HepG2 (cell line): Measurements from ENCODE around the gene EGLN1. TPM values are rescaled to one million over a fixed set of nuclear protein-coding genes. Genes with fewer than 3 reads are reported as not detected.

Experiments used
- ATAC-seq: fragments of 200-7000 bp; cut with Tn5 transposase; 3 replicates; pipeline ENCODE4 v1.9.1; 2020; ENCODE audit warnings: mild to moderate bottlenecking, moderate library complexity
- BruUV-seq: library from RNA; stranded (reverse); fragments of 400-500 nt; replicated peaks from 2 replicates; lab custom pipeline; 2021; lab: Mats Ljungman, UMichigan
- CTCF ChIA-PET: fragments of 300-600 bp; formaldehyde crosslinking; extraction: SDS; loops from one replicate; lab custom pipeline; 2021; ENCODE audit warnings: low total read pairs, inconsistent platforms, low intra/inter-chr PET ratio; lab: Yijun Ruan, JAX
- POLR2A ChIA-PET: fragments of 350-600 bp; sonication (Branson Sonifier 250); formaldehyde crosslinking; loops from one replicate; lab custom pipeline; 2020; ENCODE audit warnings: antibody characterized with exemption, inconsistent platforms; lab: Yijun Ruan, JAX
- DNase-seq: peaks from one replicate; pipeline ENCODE4 v3.0.0-alpha.2; 2015; ENCODE audit warnings: low spot score
- FAIRE-seq: peaks from 3 replicates; lab custom pipeline; 2011; peaks lifted over from hg19 to GRCh38; lab: Jason Lieb, UNC
- H2AFZ ChIP-seq: one replicate; pipeline ENCODE4 v1.6.1; 2011; ENCODE audit warnings: low read length, inconsistent platforms
- H3K27ac ChIP-seq: fragments of 300-600 bp; 3 replicates; pipeline ENCODE4 v1.8.0; 2011; ENCODE audit warnings: mixed run types, mild to moderate bottlenecking, mixed read lengths, low read length, inconsistent platforms; ENCODE audit not compliant: insufficient read depth; ENCODE audit errors: extremely low read length
- H3K27me3 ChIP-seq, 2 experiments: fragments of 200-600 bp in 1 of 2; 2 replicates in 1 of 2; 3 replicates in 1 of 2; pipeline versions ENCODE4 v1.6.0 to v1.8.0; 2011; ENCODE audit warnings: low read length in 2 of 2, mild to moderate bottlenecking in 2 of 2, moderate library complexity in 2 of 2, inconsistent platforms in 1 of 2; ENCODE audit not compliant: insufficient read depth in 2 of 2, control insufficient read depth in 1 of 2
- H3K36me3 ChIP-seq, 2 experiments: fragments of 200-600 bp in 1 of 2; replicated peaks in 1 of 2; 2 replicates in 1 of 2; 3 replicates in 1 of 2; pipeline versions ENCODE4 v1.5.1 to v1.8.0; 2011; ENCODE audit warnings: low read length in 2 of 2, inconsistent platforms in 1 of 2; ENCODE audit not compliant: insufficient read depth in 2 of 2, control insufficient read depth in 1 of 2
- H3K4me1 ChIP-seq: 2 replicates; pipeline ENCODE4 v1.5.1; 2012; ENCODE audit warnings: low read length, inconsistent platforms; ENCODE audit not compliant: insufficient read depth
- H3K4me2 ChIP-seq: 2 replicates; pipeline ENCODE4 v1.6.0; 2011; ENCODE audit warnings: low read depth, low read length, inconsistent platforms
- H3K4me3 ChIP-seq, 3 experiments: fragments of 200-600 bp in 1 of 3; sonication (generic), shearing (Covaris generic) in 1 of 3; replicated peaks in 1 of 3; 2 replicates each; pipeline ENCODE4 v1.5.1; 2011 to 2016; ENCODE audit warnings: low read length in 3 of 3, inconsistent platforms in 2 of 3, low read depth in 2 of 3, mild to moderate bottlenecking in 2 of 3, control low read depth in 1 of 3, mixed read lengths in 1 of 3; ENCODE audit not compliant: insufficient read depth in 1 of 3
- H3K79me2 ChIP-seq: one replicate; pipeline ENCODE4 v1.6.1; 2011; ENCODE audit warnings: low read length, inconsistent platforms; ENCODE audit not compliant: insufficient read depth
- H3K9ac ChIP-seq: 2 replicates; pipeline ENCODE4 v1.6.0; 2011; ENCODE audit warnings: mild to moderate bottlenecking, low read depth, low read length, inconsistent platforms; ENCODE audit not compliant: insufficient read depth
- H3K9me3 ChIP-seq: 2 replicates; pipeline ENCODE4 v1.5.1; 2012; ENCODE audit warnings: mild to moderate bottlenecking, low read length
- H4K20me1 ChIP-seq: 2 replicates; pipeline ENCODE4 v1.6.0; 2011; ENCODE audit warnings: inconsistent platforms, mild to moderate bottlenecking, low read length, moderate library complexity; ENCODE audit not compliant: insufficient read depth
- KDM5A ChIP-seq: fragments of 200-600 bp; sonication (generic); IDR thresholded peaks from 2 replicates; pipeline ENCODE4 v1.7.0; 2018; ENCODE audit warnings: antibody characterized with exemption, mild to moderate bottlenecking, low read length, borderline replicate concordance
- LRRFIP1 ChIP-seq: sonication (generic); formaldehyde crosslinking; conservative IDR thresholded peaks from 2 replicates; pipeline ENCODE4 v1.4.0; 2020; ENCODE audit warnings: missing genetic modification reagents
- SKI ChIP-seq: fragments of 450-650 bp; IDR thresholded peaks from one replicate; pipeline ENCODE4 v1.6.1; 2018; ENCODE audit warnings: mild to moderate bottlenecking; ENCODE audit not compliant: partially characterized antibody
- ZNF768 ChIP-seq: sonication (generic); formaldehyde crosslinking; IDR thresholded peaks from 2 replicates; pipeline ENCODE4 v1.4.0; 2020; ENCODE audit warnings: missing genetic modification reagents
- WGBS: methylation state at CpG from one replicate; pipeline ENCODE4 v1.1.6; 2017; ENCODE audit warnings: low lambda C conversion rate; 5-methylcytosine and 5-hydroxymethylcytosine counted together
- in situ Hi-C: cut with HindIII; loops from 2 replicates; pipeline ENCODE4 v1.10.0; 2017; ENCODE audit warnings: low pct_unique_long_range_greater_than_20kb; ENCODE audit not compliant: extremely low pct_ligation_motif_present
- intact Hi-C: fragments of 100-400 bp; cut with micrococcal nuclease; formaldehyde crosslinking; loops from one replicate; pipeline ENCODE4 v1.10.0; 2022; ENCODE audit not compliant: unreplicated experiment
- polyA plus RNA-seq, 8 experiments: library from polyadenylated mRNA; depleted of rRNA in 3 of 8; stranded (reverse) in 7 of 8; unstranded in 1 of 8; fragments of >200 nt; fragmentation: Illumina TruSeq in 4 of 8; extraction: Trizol in 4 of 8; gene quantifications; 2 replicates each; pipeline versions ENCODE4 v1.2.1 to v1.2.3, GENCODE V29; 2011 to 2016; ENCODE audit warnings: low read depth in 4 of 8, missing spikeins in 1 of 8, mixed read lengths in 1 of 8; ENCODE audit not compliant: insufficient read depth in 1 of 8
- total RNA-seq, 5 experiments: library from RNA; depleted of rRNA; stranded (reverse); fragments of >200 nt; fragmentation: Illumina TruSeq; extraction: Trizol; gene quantifications; 2 replicates each; pipeline ENCODE4 v1.2.3, GENCODE V29; 2016; ENCODE audit warnings: low read depth in 1 of 5
- TF ChIP-seq, protein P1 (sequence below): sonication (generic); formaldehyde crosslinking; IDR thresholded peaks from 2 replicates; pipeline ENCODE4 v1.4.0; 2020; ENCODE audit warnings: missing genetic modification reagents
- TF ChIP-seq, protein P2 (sequence below): sonication (generic); formaldehyde crosslinking; IDR thresholded peaks from 2 replicates; pipeline ENCODE4 v1.5.0; 2020; ENCODE audit warnings: missing genetic modification reagents, mild to moderate bottlenecking, borderline replicate concordance

EGLN1 gene
- total and polyA plus RNA-seq, 2 of the 13 experiments (the other 11 are each of a cell fraction or from before 2014, with no cell fraction given) = 34.4 to 44.1 TPM

DNA sequence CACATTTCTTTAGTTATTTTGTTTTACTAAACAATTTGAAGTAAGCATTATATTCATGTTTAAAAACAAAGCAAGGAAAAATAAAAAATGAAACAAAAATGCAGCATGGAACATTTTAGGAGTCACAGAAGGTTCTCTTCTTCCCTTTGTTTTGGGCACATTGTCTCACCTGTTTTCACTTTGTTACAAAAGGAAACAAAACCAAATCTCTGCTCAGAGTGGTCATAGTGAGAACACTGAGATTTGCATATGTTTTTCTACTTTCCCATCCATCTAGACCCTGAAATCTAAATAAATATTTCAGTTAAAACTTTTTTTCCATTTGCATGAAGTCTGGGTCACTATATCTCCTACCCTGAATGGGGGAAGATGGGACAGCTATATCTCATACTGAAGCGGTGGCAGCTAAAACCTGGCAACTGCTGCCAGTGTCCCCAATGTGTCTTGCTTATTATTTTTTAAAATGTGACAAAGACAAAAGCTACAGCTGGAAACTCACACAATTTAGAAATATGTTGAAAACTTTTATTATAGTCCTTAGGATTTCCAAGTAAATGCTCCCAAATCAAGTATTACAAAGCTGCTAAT lies 87.9 kb downstream of the EGLN1 start:
- H3K9me3 ChIP-seq = no peaks in the 10 kb centered on the region
- no peak overlapping the region for H3K27ac ChIP-seq
- ATAC-seq = no peak
- CTCF ChIA-PET = no interaction called here
- peaks cover 61% of the 10 kb centered on the region for H3K79me2 ChIP-seq
- H3K4me2 ChIP-seq = peak overlapping the region; percentile 97
- peak overlapping the region; percentile 37 to 93 (median 62) for H3K4me3 ChIP-seq
- no TSS peak for BruUV-seq
- WGBS = 64% methylated on average over 1 of the region's 1 CpG
- no peak for DNase-seq
- peaks cover 28% of the 10 kb centered on the region for H3K4me1 ChIP-seq
- H3K36me3 ChIP-seq = no peaks in the 10 kb centered on the region
- no peak for FAIRE-seq
- H3K27me3 ChIP-seq = no peaks in the 10 kb centered on the region; a peak in 1 of 5 replicates
- peaks cover 10% of the 10 kb centered on the region; the same call in 1 of the 2 replicates for H4K20me1 ChIP-seq
- intact Hi-C loops = no loop called here
- in situ Hi-C loops = no loop called here
- POLR2A ChIA-PET = no interaction called here
- H2AFZ ChIP-seq = no peak overlapping the region
- H3K9ac ChIP-seq = peak overlapping the region; percentile 44; the same call in 1 of the 2 replicates
- TF ChIP-seq, protein P1, sequence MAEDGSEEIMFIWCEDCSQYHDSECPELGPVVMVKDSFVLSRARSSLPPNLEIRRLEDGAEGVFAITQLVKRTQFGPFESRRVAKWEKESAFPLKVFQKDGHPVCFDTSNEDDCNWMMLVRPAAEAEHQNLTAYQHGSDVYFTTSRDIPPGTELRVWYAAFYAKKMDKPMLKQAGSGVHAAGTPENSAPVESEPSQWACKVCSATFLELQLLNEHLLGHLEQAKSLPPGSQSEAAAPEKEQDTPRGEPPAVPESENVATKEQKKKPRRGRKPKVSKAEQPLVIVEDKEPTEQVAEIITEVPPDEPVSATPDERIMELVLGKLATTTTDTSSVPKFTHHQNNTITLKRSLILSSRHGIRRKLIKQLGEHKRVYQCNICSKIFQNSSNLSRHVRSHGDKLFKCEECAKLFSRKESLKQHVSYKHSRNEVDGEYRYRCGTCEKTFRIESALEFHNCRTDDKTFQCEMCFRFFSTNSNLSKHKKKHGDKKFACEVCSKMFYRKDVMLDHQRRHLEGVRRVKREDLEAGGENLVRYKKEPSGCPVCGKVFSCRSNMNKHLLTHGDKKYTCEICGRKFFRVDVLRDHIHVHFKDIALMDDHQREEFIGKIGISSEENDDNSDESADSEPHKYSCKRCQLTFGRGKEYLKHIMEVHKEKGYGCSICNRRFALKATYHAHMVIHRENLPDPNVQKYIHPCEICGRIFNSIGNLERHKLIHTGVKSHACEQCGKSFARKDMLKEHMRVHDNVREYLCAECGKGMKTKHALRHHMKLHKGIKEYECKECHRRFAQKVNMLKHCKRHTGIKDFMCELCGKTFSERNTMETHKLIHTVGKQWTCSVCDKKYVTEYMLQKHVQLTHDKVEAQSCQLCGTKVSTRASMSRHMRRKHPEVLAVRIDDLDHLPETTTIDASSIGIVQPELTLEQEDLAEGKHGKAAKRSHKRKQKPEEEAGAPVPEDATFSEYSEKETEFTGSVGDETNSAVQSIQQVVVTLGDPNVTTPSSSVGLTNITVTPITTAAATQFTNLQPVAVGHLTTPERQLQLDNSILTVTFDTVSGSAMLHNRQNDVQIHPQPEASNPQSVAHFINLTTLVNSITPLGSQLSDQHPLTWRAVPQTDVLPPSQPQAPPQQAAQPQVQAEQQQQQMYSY (CRISPR knock-in tag) = peak; percentile 67; the same call in 1 of the 2 replicates
- no peak for TF ChIP-seq ZNF768

DNA sequence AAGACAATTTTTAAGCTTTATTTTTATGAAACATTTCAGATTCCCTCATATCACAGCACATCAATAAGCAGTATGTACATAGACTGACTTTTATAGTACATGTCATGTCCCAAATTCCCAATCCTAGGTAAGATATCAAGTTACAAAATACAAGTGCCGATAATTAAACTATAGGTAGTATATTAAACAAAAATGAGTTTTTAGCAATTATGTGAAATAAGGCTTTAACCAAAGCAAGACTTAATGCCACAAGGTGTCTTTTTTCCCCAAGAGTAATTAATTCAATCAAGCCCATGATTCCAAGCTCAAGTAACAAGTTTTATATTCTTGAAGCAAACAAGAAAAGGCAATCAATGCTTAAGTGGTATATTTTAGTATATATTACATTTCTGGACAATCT lies 89.3 kb downstream of the EGLN1 start:
- in situ Hi-C loops = no loop called here
- H3K27me3 ChIP-seq = no peaks in the 10 kb centered on the region; a peak in 1 of 5 replicates
- H3K36me3 ChIP-seq = no peaks in the 10 kb centered on the region
- no peak for FAIRE-seq
- H2AFZ ChIP-seq = no peak overlapping the region
- POLR2A ChIA-PET = no interaction called here
- 93% methylated on average over 1 of the region's 1 CpG for WGBS
- BruUV-seq = no TSS peak
- CTCF ChIA-PET = no interaction called here
- peaks cover 28% of the 10 kb centered on the region for H3K4me1 ChIP-seq
- H3K4me2 ChIP-seq = peak overlapping the region; percentile 97
- no peak for ATAC-seq
- no peak for TF ChIP-seq KDM5A
- no peak for TF ChIP-seq LRRFIP1 (CRISPR knock-in tag)
- TF ChIP-seq, protein P2, sequence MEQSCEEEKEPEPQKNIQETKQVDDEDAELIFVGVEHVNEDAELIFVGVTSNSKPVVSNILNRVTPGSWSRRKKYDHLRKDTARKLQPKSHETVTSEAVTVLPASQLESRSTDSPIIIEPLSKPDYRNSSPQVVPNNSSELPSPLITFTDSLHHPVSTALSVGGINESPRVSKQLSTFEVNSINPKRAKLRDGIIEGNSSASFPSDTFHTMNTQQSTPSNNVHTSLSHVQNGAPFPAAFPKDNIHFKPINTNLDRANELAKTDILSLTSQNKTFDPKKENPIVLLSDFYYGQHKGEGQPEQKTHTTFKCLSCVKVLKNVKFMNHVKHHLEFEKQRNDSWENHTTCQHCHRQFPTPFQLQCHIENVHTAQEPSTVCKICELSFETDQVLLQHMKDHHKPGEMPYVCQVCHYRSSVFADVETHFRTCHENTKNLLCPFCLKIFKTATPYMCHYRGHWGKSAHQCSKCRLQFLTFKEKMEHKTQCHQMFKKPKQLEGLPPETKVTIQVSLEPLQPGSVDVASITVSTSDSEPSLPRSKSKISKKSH (CRISPR knock-in tag) = no peak
- no peak for TF ChIP-seq SKI
- H4K20me1 ChIP-seq = peaks cover 10% of the 10 kb centered on the region; the same call in 1 of the 2 replicates
- H3K4me3 ChIP-seq = 0 out of 6 replicates have a peak overlapping the region, but pooled peaks of 1 of the 3 experiments have one; percentile 23
- H3K79me2 ChIP-seq = peaks cover 53% of the 10 kb centered on the region
- H3K27ac ChIP-seq = no peak overlapping the region
- no peak overlapping the region for H3K9ac ChIP-seq
- intact Hi-C loops = no loop called here
- no peak for DNase-seq
- no peaks in the 10 kb centered on the region for H3K9me3 ChIP-seq
